SK-N-SH (cell line): ENCODE results near the gene GPS2. TPM values are rescaled to one million over a fixed set of nuclear protein-coding genes. Genes with fewer than 3 reads are reported as not detected.
A peak's percentile ranks its signal among the peaks of the same experiment; 100 is the strongest.

Experiments used
- CTCF ChIA-PET: fragments of 300-600, 350-600 bp; formaldehyde crosslinking; extraction: SDS; loops from one replicate; lab custom pipeline; 2021; lab: Yijun Ruan, JAX
- POLR2A ChIA-PET: fragments of 350-600 bp; sonication (Branson Sonifier 250); formaldehyde crosslinking; extraction: SDS; loops from one replicate; lab custom pipeline; 2020; ENCODE audit warnings: antibody characterized with exemption, inconsistent platforms; lab: Yijun Ruan, JAX
- DNase-seq: peaks from one replicate; pipeline ENCODE4 v3.0.0; 2012
- H2AFZ ChIP-seq: fragments of 200-600 bp; sonication (generic); 2 replicates; pipeline ENCODE4 v1.8.1; 2016; ENCODE audit warnings: antibody characterized with exemption, mild to moderate bottlenecking, low read depth
- H3F3A ChIP-seq: fragments of 200-600 bp; sonication (generic); replicated peaks from 2 replicates; pipeline ENCODE3; 2016; ENCODE audit warnings: antibody characterized with exemption, mild to moderate bottlenecking; ENCODE audit not compliant: insufficient read depth
- H3K27ac ChIP-seq, 2 experiments: fragments of 200-500 bp in 1 of 2; fragments of 200-600 bp in 1 of 2; sonication (Bioruptor generic) in 1 of 2; sonication (generic), shearing (Covaris generic) in 1 of 2; 2 replicates each; pipeline versions ENCODE4 v1.5.1 to v1.6.1; 2014 to 2016; ENCODE audit warnings: low read depth in 2 of 2, inconsistent platforms in 1 of 2, low read length in 1 of 2, mild to moderate bottlenecking in 1 of 2, mixed read lengths in 1 of 2
- H3K27me3 ChIP-seq: fragments of 200-600 bp; sonication (generic), shearing (Covaris generic); 2 replicates; pipeline ENCODE4 v1.6.1; 2016; ENCODE audit warnings: mixed run types; ENCODE audit not compliant: insufficient read depth
- H3K36me3 ChIP-seq, 2 experiments: fragments of 200-500 bp in 1 of 2; fragments of 200-600 bp in 1 of 2; sonication (Bioruptor generic) in 1 of 2; sonication (generic) in 1 of 2; replicated peaks in 1 of 2; 2 replicates each; pipeline versions ENCODE3 to v1.5.1; 2014 to 2016; ENCODE audit warnings: low read length in 1 of 2, mild to moderate bottlenecking in 1 of 2; ENCODE audit not compliant: insufficient read depth in 2 of 2, control insufficient read depth in 1 of 2
- H3K4me1 ChIP-seq, 2 experiments: fragments of 200-500 bp in 1 of 2; fragments of 200-600 bp in 1 of 2; sonication (Bioruptor generic) in 1 of 2; sonication (generic), shearing (Covaris generic) in 1 of 2; 2 replicates each; pipeline versions ENCODE4 v1.5.1 to v1.6.1; 2014 to 2016; ENCODE audit warnings: low read depth in 1 of 2, low read length in 1 of 2, mixed run types in 1 of 2; ENCODE audit not compliant: insufficient read depth in 2 of 2, control insufficient read depth in 1 of 2
- H3K4me2 ChIP-seq: fragments of 200-600 bp; sonication (generic), shearing (Covaris generic); 2 replicates; pipeline ENCODE4 v1.6.1; 2017; ENCODE audit warnings: mixed run types
- H3K4me3 ChIP-seq, 2 experiments: fragments of 200-500 bp in 1 of 2; fragments of 200-600 bp in 1 of 2; sonication (Bioruptor generic) in 1 of 2; sonication (generic), shearing (Covaris generic) in 1 of 2; 2 replicates each; pipeline versions ENCODE4 v1.5.1 to v1.8.1; 2014 to 2016; ENCODE audit warnings: low read depth in 2 of 2, inconsistent platforms in 1 of 2, low read length in 1 of 2, mild to moderate bottlenecking in 1 of 2, mixed read lengths in 1 of 2, moderate library complexity in 1 of 2
- H3K79me2 ChIP-seq: fragments of 200-600 bp; sonication (generic); 2 replicates; pipeline ENCODE4 v1.8.1; 2017; ENCODE audit warnings: mild to moderate bottlenecking; ENCODE audit not compliant: insufficient read depth
- H3K9ac ChIP-seq: fragments of 200-600 bp; sonication (generic); 2 replicates; pipeline ENCODE4 v1.6.1; 2017; ENCODE audit warnings: mixed run types
- H3K9me2 ChIP-seq: fragments of 200-600 bp; sonication (generic); 2 replicates; pipeline ENCODE4 v1.6.1; 2017; ENCODE audit warnings: mixed run types
- H3K9me3 ChIP-seq: fragments of 200-600 bp; sonication (generic); 2 replicates; pipeline ENCODE4 v1.6.1; 2017; ENCODE audit warnings: mixed run types, mild to moderate bottlenecking, moderate library complexity
- H4K20me1 ChIP-seq: fragments of 200-600 bp; sonication (generic); 2 replicates; pipeline ENCODE4 v1.6.1; 2017; ENCODE audit warnings: mild to moderate bottlenecking, mixed run types; ENCODE audit not compliant: insufficient read depth
- CHD2 ChIP-seq: fragments of 150-350 bp; IDR thresholded peaks from 2 replicates; pipeline ENCODE4 v1.6.1; 2018; ENCODE audit warnings: low read length; ENCODE audit not compliant: partially characterized antibody
- CTCF ChIP-seq: fragments of 200-600 bp; sonication (generic); IDR thresholded peaks from 2 replicates; pipeline ENCODE4 v1.6.1; 2017; ENCODE audit warnings: antibody characterized with exemption, mild to moderate bottlenecking, moderate library complexity
- ELF1 ChIP-seq: IDR thresholded peaks from 2 replicates; pipeline ENCODE4 v1.4.0; 2012
- EP300 ChIP-seq, 2 experiments: IDR thresholded peaks; 2 replicates each; pipeline versions ENCODE4 v1.4.0 to v1.6.1; 2012; ENCODE audit warnings: borderline replicate concordance in 1 of 2, low read depth in 1 of 2, low read length in 1 of 2
- EZH2phosphoT487 ChIP-seq: fragments of 200-600 bp; sonication (generic); IDR thresholded peaks from 2 replicates; pipeline ENCODE4 v1.6.1; 2017; ENCODE audit warnings: low read depth, mixed run types, mild to moderate bottlenecking, antibody characterized with exemption, moderate library complexity, borderline replicate concordance
- FOSL2 ChIP-seq: IDR thresholded peaks from 2 replicates; pipeline ENCODE4 v1.4.0; 2012; ENCODE audit warnings: low read depth, mild to moderate bottlenecking, moderate library complexity, borderline replicate concordance
- FOXJ3 ChIP-seq: sonication (generic); formaldehyde crosslinking; IDR thresholded peaks from 2 replicates; pipeline ENCODE4 v1.5.1; 2020; ENCODE audit warnings: mild to moderate bottlenecking, missing genetic modification reagents
- FOXM1 ChIP-seq: IDR thresholded peaks from 2 replicates; pipeline ENCODE4 v1.4.0; 2012; ENCODE audit warnings: low read depth, mild to moderate bottlenecking
- GABPA ChIP-seq: IDR thresholded peaks from 2 replicates; pipeline ENCODE4 v1.4.0; 2012; ENCODE audit warnings: low read depth, mild to moderate bottlenecking
- GATA2 ChIP-seq: sonication (generic); formaldehyde crosslinking; IDR thresholded peaks from 2 replicates; pipeline ENCODE4 v1.5.0; 2020; ENCODE audit warnings: mild to moderate bottlenecking, missing genetic modification reagents
- MAX ChIP-seq: IDR thresholded peaks from 2 replicates; pipeline ENCODE4 v1.4.0; 2012; ENCODE audit warnings: low read depth
- MEF2A ChIP-seq: IDR thresholded peaks from 2 replicates; pipeline ENCODE4 v1.4.0; 2012; ENCODE audit warnings: low read depth, borderline replicate concordance
- MXI1 ChIP-seq: IDR thresholded peaks from 2 replicates; pipeline ENCODE4 v1.6.1; 2012; ENCODE audit warnings: mild to moderate bottlenecking, low read depth, low read length, improper control_type of control experiment
- NFIC ChIP-seq: IDR thresholded peaks from 2 replicates; pipeline ENCODE4 v1.4.0; 2012; ENCODE audit warnings: borderline replicate concordance
- NRF1 ChIP-seq: IDR thresholded peaks from 2 replicates; pipeline ENCODE4 v1.6.1; 2012; ENCODE audit warnings: low read depth, mild to moderate bottlenecking, low read length
- PBX3 ChIP-seq: IDR thresholded peaks from 2 replicates; pipeline ENCODE4; 2012
- POLR2AphosphoS5 ChIP-seq: IDR thresholded peaks from 2 replicates; pipeline ENCODE4 v1.6.1; 2012; ENCODE audit warnings: low read depth, low read length
- RCOR1 ChIP-seq: fragments of 150-350 bp; IDR thresholded peaks from 2 replicates; pipeline ENCODE4 v1.6.1; 2017; ENCODE audit warnings: antibody characterized with exemption, low read length
- RXRA ChIP-seq: IDR thresholded peaks from 2 replicates; pipeline ENCODE4 v1.4.0; 2012; ENCODE audit warnings: low read depth, mild to moderate bottlenecking, borderline replicate concordance
- SIN3A ChIP-seq: IDR thresholded peaks from 2 replicates; pipeline ENCODE4 v1.6.1; 2012; ENCODE audit warnings: low read depth, mild to moderate bottlenecking, low read length, moderate library complexity, borderline replicate concordance
- TAF1 ChIP-seq: IDR thresholded peaks from 2 replicates; pipeline ENCODE4 v1.6.1; 2012; ENCODE audit warnings: low read depth, mild to moderate bottlenecking, low read length, moderate library complexity, borderline replicate concordance
- TCF12 ChIP-seq: IDR thresholded peaks from 2 replicates; pipeline ENCODE4 v1.4.0; 2012
- TEAD4 ChIP-seq: IDR thresholded peaks from 2 replicates; pipeline ENCODE4 v1.4.0; 2012; ENCODE audit warnings: mild to moderate bottlenecking, borderline replicate concordance; ENCODE audit not compliant: insufficient read depth
- USF2 ChIP-seq: fragments of 150-350 bp; IDR thresholded peaks from 2 replicates; pipeline ENCODE4 v1.6.1; 2017; ENCODE audit warnings: antibody characterized with exemption, low read length, low read depth, borderline replicate concordance
- WGBS: methylation state at CpG from one replicate; pipeline ENCODE4 v1.1.6; 2017; ENCODE audit warnings: low lambda C conversion rate; 5-methylcytosine and 5-hydroxymethylcytosine counted together
- polyA plus RNA-seq, 3 experiments: library from polyadenylated mRNA; depleted of rRNA; stranded (reverse); fragments of >200 nt; gene quantifications; 2 replicates each; pipeline ENCODE4 v1.2.3, GENCODE V29; 2012
- TF ChIP-seq, protein P1 (sequence below): IDR thresholded peaks from 2 replicates; pipeline ENCODE4 v1.4.0; 2012; ENCODE audit warnings: low read depth, borderline replicate concordance

GPS2 gene
- polyA plus RNA-seq, 1 of the 3 experiments (the other 2 are of a cell fraction) = 102 TPM

DNA sequence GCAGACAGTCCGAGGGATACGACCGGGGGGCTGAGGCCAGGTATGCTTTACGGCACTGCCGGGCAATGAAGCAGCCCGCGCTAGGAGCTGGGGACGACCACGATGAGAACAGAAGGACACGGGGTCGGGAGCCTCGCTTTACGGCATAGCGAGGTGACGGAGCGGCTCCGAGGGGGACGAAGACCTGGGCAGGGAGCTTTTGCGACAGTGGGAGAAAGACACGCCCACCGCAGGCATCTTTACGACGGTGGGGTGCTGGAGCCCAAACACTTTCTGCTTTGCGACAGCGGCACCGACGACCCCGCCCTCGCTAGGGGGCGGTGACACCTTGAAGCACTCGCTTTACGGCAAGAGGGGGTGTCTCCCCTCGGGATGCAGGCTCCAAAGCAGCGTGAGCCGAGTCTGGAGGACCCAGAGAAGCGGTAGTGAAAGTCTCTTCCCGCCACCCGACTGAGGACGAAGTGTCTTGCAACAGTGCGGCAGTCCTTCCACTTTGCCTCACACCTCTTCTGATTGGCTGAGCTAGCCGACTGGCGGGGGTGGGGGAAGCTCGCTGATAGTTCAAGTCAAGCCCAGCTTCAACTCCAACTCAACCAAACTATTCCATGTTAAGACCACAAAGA is 14.3 kb upstream of the GPS2 start:
- 0% methylated on average over 8 of the region's 43 CpGs for WGBS
- peaks cover 0 to 20% of the 10 kb centered on the region in 2 experiments for H3K36me3 ChIP-seq
- H3K4me2 ChIP-seq = peak overlapping the region; percentile 86
- H3K79me2 ChIP-seq = peaks cover 17% of the 10 kb centered on the region; the same call in 1 of the 2 replicates
- CTCF ChIA-PET = interaction anchor here (0.8 to 2.3 kb wide), 11 partner anchors 11 to 284 kb away, joined by 3 to 8 read pairs (median 4); partner anchors contain the start of genes KCTD11 and TMEM95
- H3K9me2 ChIP-seq = no peaks in the 10 kb centered on the region
- peak overlapping the region; percentile 75 for H2AFZ ChIP-seq
- no peaks in the 10 kb centered on the region; the same call in 1 of the 2 replicates for H3K27me3 ChIP-seq
- peak overlapping the region; percentile 65 for H3K9ac ChIP-seq
- H3K27ac ChIP-seq = peak overlapping the region; percentile 79 to 92
- POLR2A ChIA-PET = interaction anchor here (0.6 to 2.3 kb wide), 15 partner anchors 9 to 358 kb away, joined by 3 to 11 read pairs (median 4); partner anchors contain the start of genes ACADVL, DLG4, DVL2 and GPS2
- peak; percentile 97 for DNase-seq
- no peaks in the 10 kb centered on the region for H3F3A ChIP-seq
- no peaks in the 10 kb centered on the region for H3K9me3 ChIP-seq
- H4K20me1 ChIP-seq = no peaks in the 10 kb centered on the region
- H3K4me3 ChIP-seq = peak overlapping the region; percentile 69 to 93
- peaks cover 3 to 13% of the 10 kb centered on the region in 2 experiments; a peak in 2 of 4 replicates for H3K4me1 ChIP-seq
- TF ChIP-seq CHD2 = peak; percentile 73
- TF ChIP-seq TCF12 = no peak
- TF ChIP-seq MAX = peak; percentile 49; the same call in 1 of the 2 replicates
- peak; percentile 55 for TF ChIP-seq TAF1
- TF ChIP-seq CTCF = 0 out of 2 replicates have a peak, but pooled peaks have one; percentile 9
- TF ChIP-seq NFIC = no peak
- no peak for TF ChIP-seq FOSL2
- peak; percentile 35; the same call in 1 of the 2 replicates for TF ChIP-seq SIN3A
- TF ChIP-seq NRF1 = peak; percentile 30; the same call in 1 of the 2 replicates
- TF ChIP-seq PBX3 = no peak
- TF ChIP-seq MEF2A = no peak
- no peak for TF ChIP-seq USF2
- TF ChIP-seq, protein P1, sequence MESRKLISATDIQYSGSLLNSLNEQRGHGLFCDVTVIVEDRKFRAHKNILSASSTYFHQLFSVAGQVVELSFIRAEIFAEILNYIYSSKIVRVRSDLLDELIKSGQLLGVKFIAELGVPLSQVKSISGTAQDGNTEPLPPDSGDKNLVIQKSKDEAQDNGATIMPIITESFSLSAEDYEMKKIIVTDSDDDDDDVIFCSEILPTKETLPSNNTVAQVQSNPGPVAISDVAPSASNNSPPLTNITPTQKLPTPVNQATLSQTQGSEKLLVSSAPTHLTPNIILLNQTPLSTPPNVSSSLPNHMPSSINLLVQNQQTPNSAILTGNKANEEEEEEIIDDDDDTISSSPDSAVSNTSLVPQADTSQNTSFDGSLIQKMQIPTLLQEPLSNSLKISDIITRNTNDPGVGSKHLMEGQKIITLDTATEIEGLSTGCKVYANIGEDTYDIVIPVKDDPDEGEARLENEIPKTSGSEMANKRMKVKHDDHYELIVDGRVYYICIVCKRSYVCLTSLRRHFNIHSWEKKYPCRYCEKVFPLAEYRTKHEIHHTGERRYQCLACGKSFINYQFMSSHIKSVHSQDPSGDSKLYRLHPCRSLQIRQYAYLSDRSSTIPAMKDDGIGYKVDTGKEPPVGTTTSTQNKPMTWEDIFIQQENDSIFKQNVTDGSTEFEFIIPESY = peak; percentile 76; the same call in 1 of the 2 replicates
- TF ChIP-seq GATA2 (CRISPR knock-in tag) = no peak
- TF ChIP-seq FOXM1 = no peak
- peak; percentile 85 for TF ChIP-seq POLR2AphosphoS5
- no peak for TF ChIP-seq EP300 (IDR thresholded peaks at IDR 0.05; ENCODE audit: borderline replicate concordance in 1 of 2, low read depth in 1 of 2, low read length in 1 of 2)
- TF ChIP-seq ELF1 = no peak
- TF ChIP-seq GABPA = peak; percentile 47; the same call in 1 of the 2 replicates
- TF ChIP-seq MXI1 = peak; percentile 87
- TF ChIP-seq RXRA = no peak
- peak; percentile 26; the same call in 1 of the 2 replicates for TF ChIP-seq RCOR1
- no peak for TF ChIP-seq EZH2phosphoT487
- TF ChIP-seq FOXJ3 = no peak
- TF ChIP-seq TEAD4 = no peak
